Superior temporal gyrus (tissue), 1 donor: ENCODE results near the gene SNRPA1.

Experiments used
- DNase-seq: peaks from one replicate; pipeline ENCODE4 v3.0.0-alpha.2; 2016; ENCODE audit errors: extremely low spot score

Gene SNRPA1

DNA sequence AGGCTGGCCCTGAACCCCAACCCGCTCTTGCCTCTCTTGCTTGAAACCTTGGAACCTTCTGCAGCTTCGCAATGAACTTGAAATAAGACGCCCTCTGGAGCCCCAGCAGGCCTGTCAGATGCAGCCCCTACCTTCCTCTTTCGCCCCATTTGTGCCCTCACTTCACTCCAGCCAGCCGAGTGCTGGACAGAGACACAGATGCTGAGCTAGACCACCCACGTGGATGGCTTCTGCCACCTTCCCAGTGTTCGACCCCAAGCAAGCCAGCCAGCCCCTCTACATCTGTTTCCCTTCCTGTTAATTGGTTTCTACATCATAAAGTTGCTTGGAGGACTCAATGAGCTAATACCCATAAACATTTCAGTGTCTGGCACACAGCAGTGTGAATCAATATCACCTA lies 23.8 kb upstream of the SNRPA1 start:
- no peak for DNase-seq

DNA sequence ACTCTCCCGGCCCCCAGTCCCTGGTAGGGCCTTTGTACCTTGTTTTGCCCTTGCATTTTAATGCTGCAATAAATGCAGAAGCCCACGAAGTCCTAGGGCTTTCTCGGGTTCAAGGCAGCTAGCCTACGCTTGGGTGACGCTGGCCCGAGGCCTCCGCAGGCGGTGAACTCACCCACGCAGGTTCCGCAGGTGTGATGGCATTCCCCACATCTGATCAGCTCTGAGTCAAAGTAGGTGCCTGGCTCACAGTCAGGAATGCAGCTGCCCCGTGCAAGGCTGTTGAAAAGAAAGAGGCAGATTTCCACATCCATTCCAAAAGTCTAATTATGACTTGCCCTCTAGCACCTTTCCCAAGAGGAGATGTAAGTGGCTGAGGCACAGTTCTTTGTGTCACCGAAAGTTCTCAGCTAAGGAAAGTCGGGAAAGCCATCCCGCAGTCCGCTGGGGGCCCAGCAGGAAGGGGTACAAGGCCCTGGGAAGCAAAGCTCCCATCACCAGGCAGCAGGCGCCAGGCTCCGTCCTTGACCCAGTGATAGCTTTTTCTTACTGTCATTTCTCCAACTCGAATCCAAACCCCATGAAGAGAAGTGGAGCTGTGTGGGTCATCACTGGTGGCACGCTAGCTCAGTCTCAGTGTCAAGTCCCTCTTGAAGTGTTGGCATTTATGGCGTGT lies 23.2 kb upstream of the SNRPA1 start:
- DNase-seq = no peak

DNA sequence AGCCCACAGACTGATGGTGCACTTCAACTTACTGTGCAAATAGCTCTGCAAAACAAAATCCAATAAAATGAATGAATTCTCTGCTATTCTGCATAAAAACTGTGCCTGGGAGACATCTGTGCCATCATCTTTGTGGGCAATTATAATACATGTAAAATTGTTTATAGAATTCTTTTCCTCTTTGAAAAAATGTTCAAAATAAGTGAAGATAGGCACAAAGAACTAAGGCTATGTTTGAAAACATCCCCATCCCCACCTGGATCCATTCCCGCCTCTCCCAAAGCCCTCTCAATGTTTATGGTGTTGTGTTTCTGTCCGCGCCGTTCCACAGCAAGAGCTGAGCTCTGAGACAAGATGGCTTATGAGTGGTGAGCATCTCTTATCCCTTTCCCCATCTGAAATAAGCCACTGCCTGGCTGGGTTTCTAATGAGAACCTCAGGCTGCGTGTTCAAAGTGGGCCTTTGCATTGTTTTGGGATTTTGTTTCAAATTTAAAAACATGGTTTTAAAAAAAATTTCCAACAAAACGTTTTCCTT lies 22.4 kb upstream of the SNRPA1 start:
- DNase-seq = no peak

DNA sequence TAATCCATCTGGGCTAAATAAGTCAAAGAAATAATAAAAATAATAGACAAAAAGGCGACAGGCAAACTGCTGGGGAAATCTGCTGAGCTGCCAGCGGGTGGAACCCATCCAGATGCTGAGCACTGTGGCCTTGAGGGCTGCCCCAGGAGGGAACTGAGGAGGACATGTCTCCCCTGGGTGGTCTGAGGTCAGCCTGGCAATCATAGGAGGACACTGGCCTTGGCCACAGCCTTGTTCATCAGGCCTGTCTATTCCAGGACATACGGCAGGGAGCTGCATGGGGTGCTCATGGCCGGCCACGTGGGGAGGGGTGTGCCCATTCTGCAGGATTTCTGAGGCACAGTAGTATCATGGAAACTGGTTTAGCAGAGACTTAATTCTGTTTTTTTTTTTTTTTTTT lies 21.5 kb upstream of the SNRPA1 start:
- DNase-seq = no peak

DNA sequence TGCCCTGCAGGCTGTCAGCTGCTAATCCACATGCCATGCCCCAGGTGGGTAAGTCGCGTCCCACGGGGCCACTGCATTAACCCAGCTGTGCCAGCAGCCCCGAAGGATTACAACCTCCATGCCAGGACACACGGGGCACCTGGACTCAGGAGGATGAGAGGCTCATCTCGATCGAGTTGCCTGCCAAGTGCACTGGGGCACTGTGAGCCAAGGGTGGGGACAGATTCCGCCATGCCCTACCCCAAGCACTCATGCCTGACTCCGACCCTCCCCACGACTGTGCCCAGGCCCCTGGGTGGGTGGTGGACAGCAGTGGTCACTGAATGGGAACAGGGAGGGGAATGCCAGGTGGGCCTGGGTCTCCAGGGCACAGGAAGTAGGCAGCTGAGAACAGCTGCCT lies 20.7 kb upstream of the SNRPA1 start:
- no peak for DNase-seq

DNA sequence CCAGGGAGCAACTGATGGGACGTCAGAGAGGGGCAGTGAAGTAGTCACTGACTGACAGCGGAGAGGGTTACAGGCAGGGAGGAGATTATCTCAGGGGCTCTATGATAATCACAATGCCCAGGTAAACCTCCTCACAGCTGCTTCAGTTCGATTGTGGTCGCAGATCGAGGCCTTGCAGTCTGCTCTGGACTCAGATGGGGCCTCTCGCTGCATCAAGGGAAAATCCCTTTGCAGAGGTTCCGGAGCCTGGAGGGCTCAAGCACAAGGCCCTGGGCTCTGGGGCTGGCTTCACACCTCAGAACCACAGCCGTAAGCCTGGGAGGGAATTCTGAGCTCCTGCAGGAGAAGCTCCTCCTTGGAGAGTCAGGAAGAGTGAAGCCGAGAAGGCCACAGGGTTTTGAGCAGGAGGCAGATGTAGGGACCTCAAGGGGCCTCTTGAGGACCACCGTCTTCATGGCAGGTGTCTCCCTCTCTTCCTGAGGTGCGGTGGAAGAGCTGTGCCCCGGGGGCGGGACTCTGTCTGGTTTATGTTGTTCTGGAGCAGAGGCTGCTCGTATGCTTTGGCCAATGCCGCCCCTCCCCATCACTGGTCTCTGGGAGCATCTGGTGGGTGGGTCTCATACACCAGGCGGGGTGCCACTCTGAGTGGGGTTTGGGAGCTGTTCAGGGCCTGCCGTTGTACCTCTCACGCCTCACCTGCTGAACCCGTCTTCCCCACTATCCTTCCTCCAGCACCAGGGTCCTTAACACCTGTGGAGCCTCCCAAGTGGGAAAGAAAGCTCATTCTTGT lies 19.5 kb upstream of the SNRPA1 start:
- no peak for DNase-seq

DNA sequence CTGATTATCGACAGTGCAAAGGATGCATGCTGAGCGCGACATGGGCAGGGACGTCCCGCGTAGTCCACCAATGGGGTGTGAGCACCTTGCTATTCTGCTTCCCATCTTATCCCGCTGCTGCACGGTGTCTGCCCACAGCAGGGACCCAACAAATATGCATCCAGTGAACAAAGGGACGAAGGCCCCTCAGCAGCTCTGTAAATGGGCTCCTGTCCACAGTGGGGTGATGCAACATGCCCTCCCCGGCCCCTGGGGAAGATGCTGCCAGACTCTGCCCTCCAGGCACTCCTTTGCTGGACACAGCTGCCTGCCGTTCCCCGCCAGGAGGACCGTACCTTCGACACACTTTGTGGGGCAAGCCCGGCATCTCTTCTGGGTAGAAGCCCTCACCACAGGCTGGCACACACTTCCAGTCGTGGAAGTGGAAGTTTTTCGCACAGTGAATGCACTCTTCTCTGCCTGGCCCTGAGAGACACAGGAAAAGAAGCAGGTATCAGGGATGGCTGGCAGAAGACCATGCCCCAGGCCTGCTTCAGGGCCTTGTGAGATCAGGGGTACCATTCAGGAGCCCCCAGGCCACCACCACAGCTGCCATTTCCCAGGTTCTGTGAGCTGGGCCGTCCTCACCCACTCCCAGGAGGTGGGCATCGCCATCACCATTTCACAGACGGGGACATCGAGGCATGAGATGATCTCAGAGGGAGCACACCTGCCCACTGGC lies 18.2 kb upstream of the SNRPA1 start:
- DNase-seq = no peak

DNA sequence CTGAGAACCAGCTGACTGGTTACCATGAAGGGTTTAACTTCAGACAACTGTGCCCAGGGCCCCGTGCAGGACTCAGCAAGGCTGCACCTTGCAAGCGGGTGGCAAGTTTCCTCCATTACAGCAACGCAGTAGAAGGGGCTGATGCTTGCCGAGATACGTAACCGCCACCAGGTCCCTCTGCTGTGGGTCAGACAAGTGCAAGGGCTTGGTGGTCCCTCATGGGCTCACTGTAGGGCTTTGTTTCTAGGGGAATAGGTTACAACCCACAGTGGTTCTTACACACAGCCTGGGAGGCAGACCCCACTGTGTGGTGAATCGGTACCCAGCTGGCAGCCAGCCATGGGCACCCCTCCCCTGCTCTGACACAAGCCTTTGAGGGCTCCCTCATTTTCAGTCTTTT lies 15.5 kb upstream of the SNRPA1 start:
- no peak for DNase-seq

DNA sequence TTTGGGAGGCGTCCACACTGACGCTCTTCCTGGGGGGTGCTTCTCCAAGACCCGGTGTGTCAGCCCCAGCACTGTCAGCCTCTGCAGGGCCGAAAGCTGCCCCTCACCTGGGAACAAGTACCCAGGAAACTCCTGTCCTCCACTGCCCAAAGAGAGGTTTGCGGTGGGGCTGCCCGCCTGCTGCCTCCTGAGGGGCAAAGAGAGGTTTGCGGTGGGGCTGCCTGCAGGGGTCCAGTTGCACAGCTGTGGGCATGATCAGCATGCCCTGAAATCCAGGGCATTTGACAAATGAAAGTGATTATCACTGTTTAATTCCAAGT lies 15.1 kb upstream of the SNRPA1 start:
- DNase-seq = no peak

DNA sequence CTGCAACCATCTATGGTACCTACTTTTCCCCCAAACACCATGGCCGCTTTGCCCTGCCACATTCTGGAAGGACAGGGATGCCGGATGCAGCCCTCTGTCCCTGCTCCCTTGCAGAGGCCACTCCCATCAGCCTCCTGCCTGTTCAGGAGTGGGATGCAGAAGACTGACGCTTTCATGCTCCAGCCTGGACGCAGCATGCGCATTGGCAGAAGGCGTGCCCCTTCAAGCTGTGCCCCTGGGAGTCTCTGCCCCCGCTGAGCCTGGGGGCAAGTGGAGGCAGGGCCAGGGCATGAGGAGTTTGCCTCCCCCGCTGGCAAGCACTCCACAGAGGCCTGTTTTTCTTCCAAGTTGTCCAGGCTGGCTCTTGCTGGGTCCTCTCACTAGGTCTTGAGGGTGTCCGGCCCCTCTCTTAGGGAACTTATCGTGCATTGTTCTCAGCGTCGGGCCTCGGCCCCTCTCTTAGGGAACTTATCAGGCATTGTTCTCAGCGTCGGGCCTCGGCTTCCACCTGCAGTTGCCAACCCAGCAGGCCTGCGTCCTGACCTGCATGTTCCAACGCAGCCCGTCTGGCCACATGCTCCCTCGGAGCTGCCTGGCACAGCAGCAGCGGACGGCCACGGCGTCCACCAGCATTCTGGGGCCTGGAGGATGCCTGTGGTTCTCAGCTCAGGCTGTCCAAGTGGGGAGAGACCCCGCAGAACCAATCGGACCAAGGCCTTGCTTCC lies 14.6 kb upstream of the SNRPA1 start:
- DNase-seq = no peak

DNA sequence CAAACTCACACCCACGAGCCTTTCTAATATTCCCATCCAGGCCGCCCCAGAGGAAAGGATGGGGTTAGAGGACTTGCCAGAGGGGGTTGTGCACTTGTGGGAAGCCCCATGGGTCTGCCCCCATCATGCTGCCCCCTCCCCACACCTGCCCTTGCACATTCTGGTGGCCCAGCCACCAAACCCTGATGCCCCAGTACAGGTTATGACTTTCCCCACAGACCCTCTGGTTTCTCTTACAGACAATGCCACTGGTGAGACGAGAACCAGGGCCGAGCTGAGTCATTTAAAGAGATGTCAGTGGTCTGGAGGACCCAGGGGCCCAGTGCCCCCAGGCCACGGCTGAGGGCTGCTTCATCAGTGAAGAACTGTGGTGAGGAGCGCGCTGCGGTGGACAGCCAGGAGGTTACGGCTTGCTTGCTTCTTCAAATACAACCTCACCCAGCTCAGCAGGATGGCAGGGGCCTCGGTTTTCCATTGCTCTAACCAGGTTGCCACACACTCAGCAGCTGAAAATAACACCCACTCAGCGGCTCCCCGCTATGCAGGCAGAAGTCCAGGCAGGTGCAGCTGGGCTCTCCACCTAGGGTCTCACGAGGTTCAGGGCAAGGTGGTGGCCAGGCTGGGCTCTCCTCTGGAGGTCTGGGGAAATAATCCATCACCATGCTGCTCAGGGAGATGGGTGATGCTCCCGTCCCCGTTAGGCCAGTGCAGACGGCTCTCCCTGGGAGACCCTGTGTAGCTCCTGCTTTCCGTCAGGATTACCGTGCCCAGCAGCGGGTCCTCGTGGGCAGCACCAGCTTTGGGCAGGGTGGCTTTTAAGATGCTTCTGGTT lies 13.8 kb upstream of the SNRPA1 start:
- no peak for DNase-seq

DNA sequence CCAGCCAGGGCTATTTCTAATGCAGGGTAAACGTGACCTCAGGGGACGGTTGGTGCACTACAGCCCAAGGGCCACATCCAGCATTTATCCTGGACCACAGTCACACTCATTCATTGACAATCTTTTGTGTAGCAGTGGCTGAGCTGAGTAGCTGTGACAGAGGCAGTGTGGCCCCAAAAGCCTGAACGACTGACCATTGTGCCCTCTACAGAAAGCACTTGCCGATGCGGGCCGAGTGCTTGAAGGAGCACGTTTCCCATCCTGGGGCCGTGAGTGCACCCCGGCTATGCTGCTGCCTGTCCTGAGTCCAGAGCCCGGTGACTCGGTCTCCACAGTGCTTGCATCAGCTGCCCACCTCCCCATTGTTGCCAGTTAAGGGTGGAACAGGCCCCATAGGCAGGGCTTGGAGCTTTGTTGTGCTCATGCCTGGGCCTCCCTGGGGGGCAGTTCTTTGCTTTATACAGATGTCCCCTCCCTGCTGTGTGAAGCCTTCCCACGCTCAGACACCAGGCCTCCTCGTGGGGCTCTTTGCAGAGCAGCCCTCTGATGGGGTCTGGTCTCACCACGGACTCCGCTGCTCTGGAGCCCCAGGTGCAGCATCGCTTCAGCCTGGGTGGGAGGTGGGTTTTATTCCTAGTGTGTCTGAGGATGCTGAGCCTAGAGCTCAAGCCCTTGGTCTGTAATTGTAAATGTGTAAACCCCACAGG lies 13.0 kb upstream of the SNRPA1 start:
- no peak for DNase-seq

DNA sequence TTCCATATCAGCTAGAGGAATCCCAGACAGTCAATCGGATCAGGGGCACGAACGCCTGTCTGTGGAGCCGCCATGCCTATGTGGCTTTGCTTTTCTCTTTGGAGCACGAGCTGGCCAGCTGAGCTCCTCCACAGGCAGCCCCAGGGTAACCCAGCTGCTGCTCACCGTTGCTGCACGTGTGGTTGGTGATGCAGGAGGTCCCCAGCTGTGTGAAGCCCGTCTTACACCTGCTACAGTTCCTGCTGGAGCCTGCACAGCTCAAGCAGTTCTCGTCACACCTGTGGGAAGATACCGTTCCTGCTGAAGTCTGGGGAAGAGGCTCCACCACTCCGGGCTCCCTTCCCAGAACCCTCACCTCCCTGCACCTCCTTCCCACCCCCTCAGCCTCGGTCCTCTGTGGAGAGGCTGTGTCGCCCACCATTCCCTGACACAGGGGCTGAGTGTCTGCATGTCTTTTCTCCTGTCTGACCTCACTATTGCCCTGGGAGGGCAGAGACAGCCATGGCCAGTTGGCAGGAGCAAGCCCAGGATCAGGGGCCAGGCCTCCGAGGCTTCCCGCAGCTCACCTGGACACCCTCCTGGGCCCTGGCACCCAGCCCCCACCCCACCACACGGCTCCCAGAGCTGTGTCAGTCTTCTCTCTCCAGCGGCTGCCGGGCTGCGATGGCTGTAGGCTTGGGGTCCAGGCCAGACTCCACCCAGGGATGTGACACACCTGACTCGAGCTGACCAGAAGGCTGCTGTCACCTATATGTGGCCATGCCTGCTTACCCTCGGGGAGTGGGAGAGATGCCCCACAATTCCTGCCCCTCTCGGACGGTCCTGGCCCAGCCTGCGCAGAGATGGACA lies 12.2 kb upstream of the SNRPA1 start:
- no peak for DNase-seq

DNA sequence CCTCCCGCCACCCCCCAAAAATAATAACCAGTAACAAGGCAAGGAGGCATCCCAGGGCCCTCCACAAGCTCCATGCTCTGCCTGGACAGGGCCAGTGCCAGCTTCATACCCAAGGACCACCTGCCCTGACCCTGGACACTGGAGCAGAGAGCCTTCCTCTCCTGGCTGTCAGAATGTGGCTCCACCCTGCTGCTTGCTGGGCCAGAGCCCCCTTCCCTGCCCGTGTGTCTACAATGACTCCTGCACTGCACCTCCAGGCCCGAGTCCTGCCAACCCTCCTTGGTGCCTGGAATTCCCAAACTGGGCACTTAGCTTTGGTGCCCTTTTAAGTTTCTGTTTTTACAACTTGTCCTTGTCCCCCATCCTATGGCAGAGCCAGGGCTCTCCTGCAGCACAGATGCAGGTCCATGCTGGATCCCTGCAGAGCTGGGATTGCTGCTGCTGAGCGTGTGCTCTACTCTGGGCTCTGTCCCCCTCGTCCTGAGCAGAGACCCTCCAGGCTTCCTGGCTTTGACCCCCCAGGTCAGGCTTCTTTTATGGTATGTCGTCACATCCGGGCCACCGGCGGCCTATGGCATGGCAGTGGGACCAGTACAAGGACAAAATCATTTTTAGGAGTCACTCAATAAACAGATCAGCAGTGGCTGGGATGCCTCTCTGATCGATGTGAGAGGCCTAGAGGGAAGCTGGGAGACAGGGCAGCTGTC lies 11.4 kb upstream of the SNRPA1 start:
- DNase-seq = no peak

DNA sequence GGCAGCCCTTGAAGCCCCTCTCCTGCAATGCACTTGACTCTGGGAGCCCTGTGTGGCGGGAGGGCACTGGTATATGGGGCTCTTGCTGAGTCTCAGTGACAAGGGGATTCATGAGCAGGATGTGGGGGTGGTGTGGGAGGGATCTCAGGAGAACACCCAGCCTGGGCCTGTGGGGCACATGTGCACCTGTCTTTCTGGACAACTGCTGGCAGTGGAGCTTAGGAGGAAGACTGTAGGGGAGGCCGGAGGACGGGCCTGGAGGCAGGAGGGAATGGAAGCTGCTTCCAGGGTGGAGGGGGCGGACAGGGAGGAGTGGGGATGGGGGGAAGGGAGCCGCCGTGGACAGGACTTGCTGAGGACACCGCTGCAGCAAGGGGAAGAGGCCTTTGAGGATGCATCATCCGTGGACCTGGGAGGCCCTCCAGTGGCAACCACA lies 10.8 kb upstream of the SNRPA1 start:
- no peak for DNase-seq

DNA sequence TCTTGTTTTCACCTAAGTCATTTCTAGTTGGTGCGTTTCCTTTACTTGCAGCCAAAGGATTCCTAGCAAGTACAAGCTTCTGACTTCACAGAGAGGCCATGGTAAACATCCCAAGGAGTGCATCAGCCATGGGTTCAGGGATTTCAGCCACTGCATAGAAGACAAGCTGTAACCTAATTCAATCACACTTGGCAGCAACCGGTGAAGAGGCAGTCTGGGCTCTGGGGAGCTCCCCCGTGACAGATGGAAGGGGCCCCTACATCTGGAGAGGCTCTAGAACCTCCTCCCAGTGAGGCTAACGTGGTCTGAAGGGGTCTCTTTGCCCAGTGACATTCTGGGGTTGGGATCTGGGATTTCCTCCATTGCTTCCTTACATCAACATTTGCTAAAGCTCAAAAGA lies 8.4 kb upstream of the SNRPA1 start:
- no peak for DNase-seq

DNA sequence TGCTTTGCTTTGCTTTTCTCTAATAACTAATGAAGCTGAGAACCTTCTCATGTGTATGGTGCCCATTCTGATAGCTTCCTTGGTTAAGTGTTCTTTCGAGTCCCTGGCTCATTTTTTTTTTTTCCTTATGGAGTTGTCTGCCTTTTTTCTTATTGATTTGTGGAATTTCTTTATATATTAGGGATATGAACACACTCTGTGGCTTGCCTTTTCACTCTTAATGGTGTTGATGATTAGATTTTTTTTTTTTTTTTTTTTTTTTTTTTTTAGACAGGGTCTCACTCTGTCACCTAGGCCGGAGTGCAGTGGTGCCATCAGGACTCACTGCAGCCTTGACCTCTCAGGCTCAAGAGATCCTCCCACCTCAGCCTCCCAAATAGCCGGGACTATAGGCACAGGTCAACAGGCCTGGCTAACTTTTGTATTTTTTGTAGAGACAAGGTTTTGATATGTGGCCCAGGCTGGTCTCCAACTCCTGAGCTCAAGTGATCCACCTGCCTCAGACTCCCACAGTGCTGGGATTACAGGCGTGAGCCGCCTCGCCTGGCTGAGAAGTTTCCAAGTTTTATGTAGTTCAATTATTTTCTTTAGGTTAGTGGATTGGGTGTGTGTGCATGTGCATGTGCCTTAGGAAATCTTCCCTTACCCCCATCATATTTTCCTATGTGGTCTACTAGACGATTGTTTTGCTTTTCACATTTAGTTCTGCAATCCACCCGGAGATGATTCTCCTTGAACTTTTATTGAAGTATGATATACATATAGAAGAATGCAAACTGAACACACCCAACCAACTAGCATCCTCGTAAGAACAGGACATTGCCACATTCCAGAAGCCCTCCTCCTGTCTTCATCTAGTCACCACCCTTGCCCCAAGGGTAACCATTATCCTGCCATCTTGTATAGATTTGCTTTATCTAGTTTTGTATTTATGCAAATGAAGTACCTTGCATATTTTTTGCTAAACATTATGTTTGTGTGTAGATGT lies 1.7 kb upstream of the SNRPA1 start:
- no peak for DNase-seq
